Posterior cingulate gyrus (tissue), 11 donors: Measurements from ENCODE around the gene CBFB.
"Not testable (repeated sequence)": the region's sequence is repeated elsewhere in the genome, so short reads cannot be mapped to it uniquely, and the experiment has no call there.

ENCODE experiments used
- DNase-seq, 10 donors: peaks; one replicate each; pipeline versions ENCODE4 v3.0.0 to v3.0.0-alpha.2; 2020 to 2021; ENCODE audit warnings: mixed read lengths in 3 of 10
- intact Hi-C: fragments of 100-400 bp; cut with DNase I; formaldehyde crosslinking; loops from one replicate; pipeline ENCODE4 v1.15.1; 2023

CBFB gene

DNA sequence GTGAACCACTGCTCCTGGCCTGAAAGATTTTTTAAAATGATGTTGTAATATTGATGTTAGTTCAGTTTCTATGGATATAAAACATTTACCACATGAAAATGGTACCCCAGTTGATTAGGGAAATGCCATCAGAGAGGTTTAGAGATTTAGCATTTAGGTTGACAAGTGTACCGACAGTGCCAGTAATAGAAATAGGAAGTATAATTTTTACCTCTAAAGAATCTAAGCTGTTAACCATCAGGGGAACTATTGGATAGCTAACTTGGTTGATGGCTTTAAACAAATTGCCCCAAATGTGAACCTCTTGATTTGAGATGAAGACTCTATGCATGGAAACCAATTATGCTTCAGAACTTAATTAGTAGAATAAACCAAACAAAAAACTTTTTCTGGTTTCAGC is 6.4 kb downstream of the CBFB start:
- DNase-seq, result no peak

DNA sequence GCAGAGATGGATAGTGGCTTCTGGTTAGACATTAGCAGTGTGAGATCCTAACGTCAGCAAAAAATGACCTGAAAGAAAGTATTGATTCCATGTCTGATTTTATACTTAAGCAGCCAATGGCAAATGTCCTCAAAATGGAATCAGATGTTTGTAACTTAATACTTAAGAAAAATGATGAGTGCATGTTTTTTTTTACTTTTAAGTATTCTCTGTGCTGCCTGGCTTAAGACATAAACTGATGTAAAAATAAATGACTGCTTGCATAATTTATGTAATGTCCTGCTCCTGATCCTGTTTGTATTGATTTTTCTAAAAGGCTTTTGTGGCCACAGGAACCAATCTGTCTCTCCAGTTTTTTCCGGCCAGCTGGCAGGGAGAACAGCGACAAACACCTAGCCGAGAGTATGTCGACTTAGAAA is 7.4 kb downstream of the CBFB start:
- intact Hi-C loops, result no loop called here
- no peak for DNase-seq

More for the DNA sequence above, 6.4 kb downstream of the CBFB start:
- intact Hi-C loops, result no loop called here

DNA sequence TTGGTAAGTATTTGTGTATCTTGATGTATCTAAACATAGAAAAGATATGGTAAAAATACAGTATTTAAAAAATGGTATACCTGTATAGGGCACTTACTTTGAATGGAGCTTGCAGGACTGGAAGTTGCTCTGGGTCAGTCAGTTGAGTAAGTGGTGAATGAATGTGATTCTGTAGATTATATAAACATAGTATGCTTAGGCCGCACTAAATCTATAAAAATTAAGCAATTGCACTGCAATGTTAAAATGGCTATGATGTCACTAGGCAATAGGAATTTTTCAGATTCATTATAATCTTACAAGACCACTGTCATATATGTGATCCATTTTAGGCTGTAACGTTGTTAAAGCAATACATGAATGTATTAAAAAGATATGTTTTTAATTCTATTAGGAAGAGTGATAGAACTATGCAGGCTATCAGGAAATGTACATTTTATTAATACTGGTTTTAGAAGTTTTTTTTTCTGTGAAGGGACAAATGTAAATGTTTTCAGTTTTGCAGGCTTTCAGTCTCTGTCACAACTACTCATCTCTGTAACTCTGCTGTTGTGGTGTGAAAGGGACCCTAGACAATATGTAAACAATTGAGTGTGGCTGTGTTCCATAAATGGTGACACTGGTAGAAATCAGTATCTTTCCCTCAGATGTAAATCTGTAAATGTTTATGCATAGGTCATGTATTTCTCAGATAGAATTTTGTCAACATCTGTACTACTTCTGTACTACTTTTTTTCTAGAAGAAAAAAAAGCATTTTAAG is 10.5 kb downstream of the CBFB start:
- intact Hi-C loops, result no loop called here
- DNase-seq, result no peak

DNA sequence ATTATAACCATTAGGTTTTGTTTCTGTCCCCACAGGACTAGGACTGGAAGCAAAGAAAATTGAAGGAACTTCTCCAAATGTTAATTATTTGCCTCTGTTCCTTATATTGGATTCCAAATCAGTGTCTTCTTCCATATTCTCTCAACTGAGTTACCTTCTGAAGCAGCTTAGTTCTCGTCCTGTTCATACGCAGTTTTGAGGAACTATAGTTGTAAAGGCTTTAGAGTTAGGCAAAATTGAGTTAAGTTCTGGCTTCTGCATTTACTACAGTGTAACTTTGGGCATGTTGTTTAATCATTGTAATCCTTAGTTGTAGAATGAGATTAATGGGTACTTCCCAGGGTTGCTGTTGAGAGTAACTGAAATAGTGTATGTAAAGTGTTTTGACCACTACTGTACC is 11.2 kb downstream of the CBFB start:
- intact Hi-C loops, result no loop called here
- no peak for DNase-seq

DNA sequence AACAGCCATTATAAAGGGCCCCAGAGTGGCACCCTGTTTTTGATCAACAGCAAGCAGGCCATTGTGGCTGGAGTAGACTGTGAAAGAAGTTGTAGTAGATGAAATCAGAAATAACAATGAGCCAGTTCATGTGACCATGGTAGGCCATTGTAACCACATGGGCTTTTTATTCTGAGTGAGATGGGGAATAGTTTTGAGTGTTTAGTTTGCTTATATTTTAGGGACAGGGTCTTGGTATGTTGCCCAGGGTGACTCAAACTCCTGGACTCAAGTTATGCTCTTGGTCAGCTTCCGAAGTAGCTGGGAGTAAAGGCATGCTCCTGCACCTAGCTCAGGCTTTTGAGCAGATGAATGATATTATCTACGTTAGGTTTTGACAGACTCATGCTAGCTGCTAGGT is 12.0 kb downstream of the CBFB start:
- DNase-seq, result no peak

DNA sequence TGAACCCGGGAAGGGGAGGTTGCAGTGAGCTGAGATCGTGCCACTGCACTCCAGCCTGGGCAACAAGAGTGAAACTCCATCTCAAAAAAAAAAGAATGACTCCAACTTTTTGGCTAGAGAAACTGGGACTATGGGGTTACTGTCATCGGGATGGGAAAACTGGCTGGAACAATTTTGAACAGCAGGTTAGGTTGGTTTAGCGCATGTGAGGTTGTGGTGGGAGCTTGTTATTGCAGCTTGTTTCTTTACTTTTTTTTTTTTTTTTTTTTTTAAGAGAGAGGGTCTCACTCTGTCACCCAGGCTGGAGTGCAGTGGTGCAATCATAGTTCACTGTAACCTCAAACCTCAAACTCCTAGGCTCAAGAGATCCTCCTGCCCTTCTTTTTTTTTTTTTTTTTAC is 12.6 kb downstream of the CBFB start:
- DNase-seq, intact Hi-C loops: not testable (repeated sequence)

More for the DNA sequence above, 12.0 kb downstream of the CBFB start:
- intact Hi-C loops, result no loop called here

DNA sequence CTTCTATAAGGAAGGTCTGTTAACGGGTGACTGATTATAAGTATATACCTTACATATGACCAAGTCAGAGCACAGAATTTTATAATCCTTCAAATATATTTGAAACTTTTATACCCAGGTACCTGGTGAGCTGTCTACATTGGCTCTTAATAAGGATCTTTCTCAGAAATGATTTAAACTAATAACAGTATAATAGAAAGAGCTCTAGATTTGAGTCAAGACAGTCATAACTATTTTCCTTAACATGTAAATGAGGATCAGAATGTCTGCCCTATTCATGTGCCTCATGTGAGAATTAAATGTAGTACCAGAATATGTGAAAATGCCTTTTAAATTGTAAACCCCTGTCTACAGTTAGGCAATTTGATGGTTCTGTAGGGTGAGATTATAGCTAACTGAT is 14.5 kb downstream of the CBFB start:
- no peak for DNase-seq
- intact Hi-C loops, result no loop called here

DNA sequence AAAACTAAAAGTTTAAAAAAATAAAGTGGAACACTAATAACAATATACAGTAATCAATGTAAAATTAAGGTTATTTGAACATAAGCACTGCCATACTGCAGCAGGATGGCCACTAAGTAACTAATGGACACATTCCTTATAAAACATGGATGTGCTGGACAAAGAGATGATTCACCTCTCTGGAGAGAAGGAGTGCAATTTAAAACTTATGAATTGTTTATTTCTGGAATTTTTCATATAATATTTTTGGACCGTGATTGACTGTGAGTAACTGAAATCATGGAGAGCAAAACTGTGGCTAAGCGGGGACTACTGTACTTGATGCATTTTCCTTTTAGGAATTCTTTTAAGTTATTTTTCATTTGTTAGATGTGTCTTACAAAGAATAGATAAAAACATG is 21.8 kb downstream of the CBFB start:
- intact Hi-C loops, result no loop called here
- DNase-seq, result no peak

DNA sequence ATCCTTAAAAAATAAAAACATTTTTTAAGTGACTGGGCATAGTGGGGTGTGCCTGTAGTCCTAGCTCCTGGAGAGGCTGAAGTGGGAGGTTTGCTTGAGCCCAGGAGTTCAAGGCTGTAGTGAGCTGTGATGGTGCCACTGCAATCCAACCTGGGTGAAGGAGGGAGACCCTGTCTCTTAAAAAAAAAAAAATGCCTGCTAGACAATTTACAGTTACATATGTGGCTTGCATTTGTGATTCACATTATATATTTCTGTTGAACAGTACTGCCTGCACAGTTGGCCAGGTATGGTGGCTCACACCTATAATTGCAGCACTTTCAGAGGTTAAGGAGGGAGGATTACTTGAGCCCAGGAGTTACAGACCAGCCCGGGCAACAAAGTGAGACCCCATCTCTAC is 23.4 kb downstream of the CBFB start:
- intact Hi-C loops, result no loop called here
- DNase-seq, result no peak

DNA sequence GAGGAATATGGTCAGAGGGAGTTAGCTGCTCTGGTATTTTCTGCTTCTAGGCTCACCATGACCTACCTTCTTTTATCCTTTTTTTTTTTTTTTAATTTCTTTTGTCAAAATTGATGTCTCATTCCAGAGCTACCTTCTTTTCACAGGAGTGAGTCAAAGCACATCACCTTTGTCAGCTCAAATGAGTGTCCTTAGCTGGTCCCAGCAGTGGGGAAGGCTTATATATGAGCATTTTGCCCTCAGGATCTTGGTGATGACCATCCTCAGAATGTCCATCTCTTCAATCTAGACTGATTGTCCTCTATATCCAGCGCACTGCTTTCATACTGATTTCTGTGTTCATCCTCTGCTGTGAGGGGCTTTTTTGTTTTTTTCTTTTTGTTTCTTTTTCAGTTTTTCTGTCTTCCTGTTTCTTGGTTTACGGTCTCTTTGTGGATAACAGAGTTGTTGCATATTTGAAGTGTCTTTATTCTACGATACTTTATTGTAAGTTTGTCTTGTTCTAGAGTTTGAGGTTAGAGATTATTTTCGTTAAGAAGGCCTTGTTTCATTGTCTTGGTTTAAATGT is 24.9 kb downstream of the CBFB start:
- DNase-seq, result no peak
- intact Hi-C loops, result no loop called here

DNA sequence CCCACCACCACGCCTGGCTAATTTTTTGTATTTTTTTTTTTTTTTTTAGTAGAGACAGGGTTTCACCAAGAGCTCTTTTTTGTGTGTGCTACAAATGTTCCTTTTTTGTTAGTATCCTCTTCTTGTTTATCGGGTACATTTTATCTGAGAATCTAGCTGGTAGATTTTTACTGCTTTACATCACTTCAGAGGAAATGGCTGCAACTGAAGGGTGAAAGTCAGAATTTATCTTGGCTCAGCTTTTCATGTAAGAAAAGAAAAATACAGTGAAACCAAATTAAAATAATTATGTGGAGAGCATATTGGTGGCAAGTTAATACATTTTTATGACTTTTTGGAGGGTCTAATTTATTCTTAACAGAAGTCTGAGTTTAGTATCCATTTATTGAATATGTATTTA is 26.0 kb downstream of the CBFB start:
- DNase-seq, result no peak
- intact Hi-C loops, result no loop called here

DNA sequence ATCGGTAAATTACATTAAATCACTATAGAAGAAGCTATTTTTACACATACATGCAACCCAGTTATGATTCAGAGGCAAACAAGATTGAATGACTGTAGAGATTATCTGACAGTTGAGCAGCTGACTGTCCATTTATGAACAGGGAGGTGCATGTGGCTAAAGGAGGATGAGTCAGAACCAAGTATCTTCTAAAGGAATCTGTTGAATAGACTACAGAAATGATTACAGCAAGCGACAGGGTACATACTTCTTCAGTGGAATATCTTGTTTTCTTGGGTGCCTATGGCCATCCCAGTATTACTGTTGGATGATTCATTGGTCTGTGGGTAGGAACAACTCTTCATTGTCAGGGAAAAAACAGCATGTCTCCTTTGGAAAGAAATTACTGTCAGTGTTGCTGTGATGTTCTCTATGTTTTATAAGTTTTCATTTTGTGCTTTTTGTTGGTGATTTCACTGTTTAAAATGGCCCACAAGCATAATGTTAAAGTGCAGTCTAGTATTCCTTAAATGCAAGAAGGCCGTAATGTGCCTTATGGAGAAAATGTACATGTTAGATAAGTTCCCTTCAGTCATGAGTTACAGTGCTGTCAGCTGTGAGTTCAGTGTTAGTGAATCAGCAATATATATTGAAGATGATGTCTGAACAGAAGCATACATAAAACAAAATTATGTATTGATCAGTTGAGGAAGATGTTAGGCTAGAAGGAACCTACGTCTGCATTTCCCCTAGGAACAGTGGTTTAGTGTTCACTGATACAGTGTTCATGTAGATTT is 27.0 kb downstream of the CBFB start:
- intact Hi-C loops, result no loop called here
- no peak for DNase-seq

DNA sequence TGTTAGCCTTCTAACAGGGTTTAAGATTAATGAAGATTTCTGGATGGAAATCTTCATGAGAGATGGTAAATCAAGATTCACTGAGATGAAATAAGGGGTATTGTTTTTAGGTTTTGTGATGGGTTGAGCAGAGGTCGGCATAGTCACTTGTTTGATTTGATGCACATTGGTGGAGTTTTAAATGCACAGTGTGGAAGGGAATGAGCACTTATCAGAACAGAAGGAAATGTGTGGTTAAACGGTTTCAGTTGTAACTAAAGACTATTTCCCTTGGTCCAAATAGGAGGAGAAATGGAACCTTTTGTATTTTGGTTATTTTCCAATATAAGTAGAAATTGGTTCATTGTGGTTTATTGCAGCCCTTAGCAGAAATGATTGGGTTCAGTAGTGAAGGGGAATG is 34.1 kb downstream of the CBFB start:
- intact Hi-C loops, result no loop called here
- DNase-seq, result no peak

DNA sequence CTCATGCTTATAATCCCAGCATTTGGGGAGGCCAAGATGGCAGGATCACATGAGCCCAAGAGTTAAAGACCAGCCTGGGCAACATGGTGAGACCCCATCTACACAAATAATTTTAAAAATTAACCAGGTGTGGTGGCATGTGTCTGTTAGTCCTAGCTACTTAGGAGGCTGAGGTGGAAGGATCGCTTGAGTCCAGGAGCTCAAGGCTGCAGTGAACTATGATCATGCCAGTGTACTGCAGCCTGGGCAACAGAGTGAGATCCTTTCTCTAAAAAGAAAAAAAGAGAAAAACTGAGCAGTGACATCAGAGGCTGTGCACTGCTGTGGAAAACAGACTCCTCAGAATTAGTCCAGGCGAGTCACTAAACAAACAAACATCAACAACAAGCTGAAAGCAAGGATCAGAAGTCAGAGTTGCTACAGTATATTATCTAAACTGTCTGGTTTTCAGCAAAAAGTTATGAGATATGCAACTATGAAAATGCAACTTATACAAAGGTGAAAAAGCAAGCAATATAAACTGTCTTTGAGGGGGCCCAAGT is 39.3 kb downstream of the CBFB start:
- intact Hi-C loops, result no loop called here
- DNase-seq, result no peak

DNA sequence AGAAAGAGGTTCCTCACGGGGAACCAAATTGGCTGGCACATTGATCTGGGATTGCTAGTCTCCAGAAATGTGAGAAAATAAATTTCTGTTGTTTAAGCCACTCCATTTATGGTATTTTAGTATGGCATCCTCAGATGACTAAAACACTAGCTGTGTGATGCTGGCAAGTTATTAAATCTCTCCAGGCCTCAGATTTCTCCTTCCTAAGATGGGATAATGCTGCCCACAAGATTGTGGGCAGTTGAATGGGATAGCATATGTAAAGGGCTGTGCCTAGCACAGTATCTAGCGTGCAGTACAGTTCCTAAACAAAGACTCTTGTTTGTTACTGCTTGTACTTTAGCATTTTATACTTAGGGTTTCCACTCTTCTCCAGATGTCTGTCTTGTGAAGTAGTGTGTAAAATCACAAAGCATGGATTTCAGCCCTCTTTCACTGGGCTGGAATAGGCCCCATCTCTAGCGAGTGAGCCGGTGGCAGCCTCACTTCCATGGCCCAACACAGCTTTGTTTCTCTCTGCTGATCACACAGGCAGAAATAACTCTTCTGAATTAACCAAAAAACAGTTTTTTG is 42.6 kb downstream of the CBFB start:
- DNase-seq, result peak in 1 of 10 donors; percentile 17
- intact Hi-C loops, result no loop called here

DNA sequence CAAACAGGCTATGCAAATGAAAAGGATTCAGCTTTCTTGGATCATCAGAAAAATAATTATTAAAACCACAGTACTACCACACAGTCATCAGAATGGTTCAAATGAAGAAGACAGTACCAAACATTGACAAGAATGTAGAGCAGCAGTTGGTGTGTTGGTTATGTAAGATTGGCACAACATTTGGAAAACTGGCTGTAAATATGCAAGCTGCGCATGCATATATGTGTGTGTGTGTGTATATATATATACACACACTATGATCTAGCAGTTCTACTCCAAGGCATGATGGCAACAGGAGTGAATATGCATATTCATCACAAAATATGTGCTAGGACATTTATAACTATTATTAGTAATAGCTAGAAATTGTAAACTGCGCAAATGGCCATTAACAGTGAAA is 46.4 kb downstream of the CBFB start:
- no peak for DNase-seq
- intact Hi-C loops, result no loop called here

DNA sequence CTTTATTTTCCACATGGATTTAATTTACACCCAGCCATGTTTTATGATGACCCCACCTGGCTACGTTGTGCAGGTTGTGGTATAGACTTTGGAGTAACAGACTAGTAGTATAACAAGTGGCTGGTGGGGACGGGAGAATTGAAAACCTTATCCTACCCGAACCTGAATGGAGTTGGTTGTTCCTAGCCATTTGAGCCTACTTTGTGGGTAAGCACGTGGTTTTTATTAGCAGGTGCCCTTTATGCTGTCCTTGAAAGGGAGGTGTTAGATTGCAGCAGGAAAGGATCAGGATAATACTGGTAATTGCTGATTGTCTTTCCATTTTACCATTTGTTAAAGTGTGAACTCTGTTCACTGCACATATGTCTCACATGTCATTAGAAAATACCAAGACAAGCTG is 48.9 kb downstream of the CBFB start:
- DNase-seq, result no peak
- intact Hi-C loops, result no loop called here

DNA sequence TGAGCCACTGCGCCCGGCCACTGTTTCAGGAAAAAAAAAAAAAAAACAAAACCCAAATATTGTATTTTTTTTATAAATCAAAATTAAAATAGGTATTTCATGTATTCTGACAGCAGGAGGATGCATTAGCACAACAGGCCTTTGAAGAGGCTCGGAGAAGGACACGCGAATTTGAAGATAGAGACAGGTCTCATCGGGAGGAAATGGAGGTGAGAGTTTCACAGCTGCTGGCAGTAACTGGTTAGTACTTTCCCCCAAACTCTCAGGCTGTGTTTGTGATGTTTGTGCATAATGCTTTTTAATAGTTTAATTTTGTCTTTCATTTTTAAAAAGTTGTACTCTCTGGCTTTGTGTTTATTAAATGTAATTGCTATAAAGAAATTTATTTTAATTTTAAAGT is 53.2 kb downstream of the CBFB start:
- DNase-seq, result no peak
- intact Hi-C loops, result no loop called here

DNA sequence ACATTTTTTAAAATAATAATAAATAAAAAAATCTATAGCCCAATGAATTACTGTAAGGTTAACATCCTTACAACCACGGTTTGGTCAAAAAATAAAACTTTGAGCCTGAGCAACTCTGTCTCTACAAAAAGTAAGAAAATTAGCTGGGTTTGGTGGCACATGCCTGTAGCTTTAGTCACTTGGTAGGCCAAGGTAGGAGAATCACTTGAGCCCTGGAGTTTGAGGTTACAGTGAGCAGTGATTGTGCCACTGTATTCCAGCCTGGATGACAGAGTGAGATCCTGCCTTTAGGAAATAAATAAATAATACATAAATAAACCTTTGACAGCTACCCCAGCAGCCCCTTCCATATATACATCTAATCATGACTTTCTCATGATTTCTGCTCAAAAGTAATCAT is 53.9 kb downstream of the CBFB start:
- intact Hi-C loops, result no loop called here
- DNase-seq, result no peak

DNA sequence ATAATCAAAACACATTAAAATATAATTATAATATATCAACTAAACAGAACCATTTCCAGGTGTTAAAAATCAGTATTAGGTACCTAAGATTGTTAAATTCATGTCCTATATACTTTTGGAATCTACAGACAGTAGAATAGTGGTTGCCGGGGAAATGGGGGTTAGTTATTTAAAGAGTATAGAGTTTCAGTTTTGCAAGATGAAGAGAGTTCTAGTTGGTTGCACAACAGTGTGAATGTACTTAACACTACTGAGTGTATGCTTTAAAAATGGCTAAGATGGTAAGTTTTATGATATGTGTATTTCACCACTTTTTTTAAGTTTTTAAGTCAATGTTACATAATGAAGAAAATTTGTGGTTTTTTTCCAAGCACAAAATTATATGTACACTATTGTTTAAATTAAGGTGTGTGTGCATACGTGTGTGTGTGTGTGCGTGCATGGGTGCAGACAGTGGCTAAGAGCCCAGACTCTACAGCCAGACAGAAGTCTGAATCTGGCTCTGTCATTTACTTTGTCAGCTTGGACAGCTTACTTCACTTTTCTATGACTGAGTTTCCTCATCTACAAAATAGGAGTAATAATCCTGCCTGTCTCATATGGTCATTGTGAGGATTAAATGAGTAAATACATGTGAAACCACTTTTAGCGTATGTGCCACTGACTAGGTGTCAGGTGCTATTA is 55.5 kb downstream of the CBFB start:
- intact Hi-C loops, result no loop called here
- no peak for DNase-seq

DNA sequence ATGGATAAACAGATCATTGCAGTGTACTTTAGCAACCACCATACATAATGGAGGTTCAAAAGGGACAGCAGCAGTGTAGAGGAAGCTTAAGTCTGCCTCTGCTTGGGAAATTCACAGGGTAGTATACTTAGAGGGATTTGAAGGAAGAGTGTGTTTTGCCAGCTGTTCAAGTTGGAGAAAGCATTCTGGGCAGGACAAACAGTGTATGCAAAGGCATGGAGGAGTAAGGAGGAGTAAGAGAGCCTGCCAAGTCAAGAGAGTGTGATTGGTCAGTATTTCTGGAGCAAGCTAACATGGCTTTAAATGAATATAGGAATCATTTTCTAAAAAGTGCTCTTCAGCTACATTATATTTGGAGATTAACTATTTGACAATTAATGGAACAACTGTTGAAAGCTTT is 57.9 kb downstream of the CBFB start:
- no peak for DNase-seq
- intact Hi-C loops, result no loop called here
